IMR-90 (cell line): ENCODE results near the gene ARHGAP12. TPM values are rescaled to one million over a fixed set of nuclear protein-coding genes. Genes with fewer than 3 reads are reported as not detected.
A peak's percentile ranks its signal among the peaks of the same experiment; 100 is the strongest.

Experiments
- ATAC-seq: fragments of 200-7000 bp; cut with Tn5 transposase; 2 replicates; pipeline ENCODE4 v1.9.1; 2020; ENCODE audit warnings: low read depth, mild to moderate bottlenecking, moderate library complexity
- BruUV-seq: library from RNA; stranded (reverse); fragments of 400-500 nt; replicated peaks from 2 replicates; lab custom pipeline; 2021; lab: Mats Ljungman, UMichigan
- CTCF ChIA-PET: fragments of 300-600 bp; formaldehyde crosslinking; extraction: SDS; loops from one replicate; lab custom pipeline; 2021; ENCODE audit warnings: antibody characterized with exemption; lab: Yijun Ruan, JAX
- POLR2A ChIA-PET: fragments of 300-600 bp; sonication (Branson Sonifier 250); formaldehyde crosslinking; loops from one replicate; lab custom pipeline; 2022; ENCODE audit warnings: antibody characterized with exemption; ENCODE audit not compliant: unreplicated experiment; lab: Charles Lee
- DNase-seq: peaks from one replicate; pipeline ENCODE4 v3.0.0; 2013
- H2AFZ ChIP-seq: replicated peaks from 2 replicates; pipeline ENCODE3; 2013; ENCODE audit warnings: low read length, mild to moderate bottlenecking; ENCODE audit not compliant: poor library complexity
- H2AK5ac ChIP-seq: 2 replicates; pipeline ENCODE4 v1.6.1; 2013; ENCODE audit warnings: low read depth, low read length, inconsistent platforms
- H2AK9ac ChIP-seq: replicated peaks from 2 replicates; pipeline ENCODE3; 2013; ENCODE audit warnings: mild to moderate bottlenecking, low read depth, low read length, moderate library complexity; ENCODE audit not compliant: poor library complexity
- H2BK120ac ChIP-seq: 2 replicates; pipeline ENCODE4 v1.6.1; 2013; ENCODE audit warnings: low read depth, low read length, inconsistent platforms
- H2BK15ac ChIP-seq: 3 replicates; pipeline ENCODE4 v1.6.1; 2013; ENCODE audit warnings: low read depth, low read length, inconsistent platforms
- H2BK20ac ChIP-seq: 2 replicates; pipeline ENCODE4 v1.6.1; 2013; ENCODE audit warnings: low read depth, mild to moderate bottlenecking, inconsistent platforms, low read length, moderate library complexity
- H2BK5ac ChIP-seq: 2 replicates; pipeline ENCODE4 v1.6.1; 2013; ENCODE audit warnings: mild to moderate bottlenecking, low read depth, low read length, inconsistent platforms; ENCODE audit not compliant: poor library complexity, severe bottlenecking
- H3K14ac ChIP-seq: replicated peaks from 2 replicates; pipeline ENCODE4 v1.6.1; 2013; ENCODE audit warnings: low read depth, low read length, inconsistent platforms
- H3K18ac ChIP-seq: 2 replicates; pipeline ENCODE4 v1.6.1; 2013; ENCODE audit warnings: low read depth, low read length, control low read depth
- H3K23ac ChIP-seq: 2 replicates; pipeline ENCODE4 v1.6.1; 2013; ENCODE audit warnings: low read depth, low read length, inconsistent platforms
- H3K27ac ChIP-seq: 2 replicates; pipeline ENCODE4 v1.5.1; 2013; ENCODE audit warnings: mild to moderate bottlenecking, control low read depth, low read length; ENCODE audit not compliant: insufficient read depth
- H3K27me3 ChIP-seq: 2 replicates; pipeline ENCODE4 v1.6.1; 2013; ENCODE audit warnings: low read length; ENCODE audit not compliant: control insufficient read depth, insufficient read depth
- H3K36me3 ChIP-seq: 2 replicates; pipeline ENCODE4 v1.6.1; 2013; ENCODE audit warnings: low read length, mixed read lengths; ENCODE audit not compliant: control insufficient read depth, insufficient read depth
- H3K4ac ChIP-seq: 2 replicates; pipeline ENCODE4 v1.6.1; 2013; ENCODE audit warnings: low read depth, low read length, inconsistent platforms
- H3K4me1 ChIP-seq: 2 replicates; pipeline ENCODE4 v1.6.1; 2013; ENCODE audit warnings: low read length, mixed read lengths; ENCODE audit not compliant: control insufficient read depth, insufficient read depth
- H3K4me2 ChIP-seq: 2 replicates; pipeline ENCODE4 v1.6.1; 2013; ENCODE audit warnings: low read depth, mild to moderate bottlenecking, control low read depth, low read length, moderate library complexity
- H3K4me3 ChIP-seq: 2 replicates; pipeline ENCODE4 v1.5.1; 2013; ENCODE audit warnings: low read depth, mild to moderate bottlenecking, control low read depth, low read length, moderate library complexity; ENCODE audit not compliant: insufficient read depth
- H3K56ac ChIP-seq: 2 replicates; pipeline ENCODE4 v1.6.1; 2013; ENCODE audit warnings: low read length, inconsistent platforms; ENCODE audit not compliant: insufficient read depth; ENCODE audit errors: extremely low read depth
- H3K79me1 ChIP-seq, 2 experiments: 2 replicates each; pipeline ENCODE4 v1.6.1; 2013; ENCODE audit warnings: low read length in 2 of 2, inconsistent platforms in 1 of 2, low read depth in 1 of 2
- H3K9ac ChIP-seq: 2 replicates; pipeline ENCODE4 v1.6.1; 2013; ENCODE audit warnings: low read depth, low read length, control low read depth
- H3K9me1 ChIP-seq: 2 replicates; pipeline ENCODE4 v1.6.1; 2013; ENCODE audit warnings: low read length, inconsistent platforms; ENCODE audit not compliant: insufficient read depth
- H3K9me3 ChIP-seq: 2 replicates; pipeline ENCODE4 v1.6.1; 2013; ENCODE audit warnings: low read length; ENCODE audit not compliant: control insufficient read depth, insufficient read depth
- H4K20me1 ChIP-seq: 2 replicates; pipeline ENCODE4 v1.6.1; 2013; ENCODE audit warnings: low read length, inconsistent platforms; ENCODE audit not compliant: insufficient read depth
- H4K5ac ChIP-seq: 2 replicates; pipeline ENCODE4 v1.6.1; 2013; ENCODE audit warnings: mild to moderate bottlenecking, low read depth, low read length, control low read depth
- H4K8ac ChIP-seq, 2 experiments: 2 replicates each; pipeline ENCODE4 v1.6.1; 2013; ENCODE audit warnings: low read depth in 2 of 2, low read length in 2 of 2, control low read depth in 1 of 2, inconsistent platforms in 1 of 2
- H4K91ac ChIP-seq: 2 replicates; pipeline ENCODE4 v1.6.1; 2013; ENCODE audit warnings: low read depth, low read length, inconsistent platforms; ENCODE audit not compliant: insufficient read depth
- BHLHE40 ChIP-seq: fragments of 150-350 bp; IDR thresholded peaks from 2 replicates; pipeline ENCODE4 v1.6.1; 2016; ENCODE audit warnings: mild to moderate bottlenecking, low read depth, low read length
- CEBPB ChIP-seq: IDR thresholded peaks from 2 replicates; pipeline ENCODE4 v1.6.1; 2012; ENCODE audit warnings: low read depth, low read length, improper control_type of control experiment
- MAFK ChIP-seq: IDR thresholded peaks from 2 replicates; pipeline ENCODE4 v1.6.1; 2012; ENCODE audit warnings: low read depth, low read length, improper control_type of control experiment
- WGBS, 2 experiments: methylation state at CpG; one replicate each; pipeline versions ENCODE4 v1.1.5 to v1.1.7; 2013; ENCODE audit warnings: missing lambda C conversion rate in 2 of 2; ENCODE audit not compliant: insufficient read length in 1 of 2; ENCODE audit errors: extremely low coverage in 2 of 2; 5-methylcytosine and 5-hydroxymethylcytosine counted together
- dilution Hi-C: fragments of 300-500 bp; cut with HindIII; formaldehyde crosslinking; loops from one replicate; pipeline ENCODE4 v1.14.3; 2018; ENCODE audit warnings: low sequenced_read_pairs; ENCODE audit not compliant: unreplicated experiment
- in situ Hi-C: fragments of 300-500 bp; cut with MboI; formaldehyde crosslinking; loops from 3 replicates; pipeline ENCODE4 v1.14.3; 2019; ENCODE audit warnings: low sequenced_read_pairs, inconsistent platforms, mixed read lengths
- intact Hi-C: fragments of 100-400 bp; cut with micrococcal nuclease; formaldehyde crosslinking; loops from 2 replicates; pipeline ENCODE4 v1.10.0; 2022
- polyA plus RNA-seq, 3 experiments: library from polyadenylated mRNA; depleted of rRNA; stranded (reverse); fragments of >200 nt; gene quantifications; 2 replicates each; pipeline ENCODE4 v1.2.3, GENCODE V29; 2012; ENCODE audit warnings: low replicate concordance in 1 of 3
- total RNA-seq: library from RNA; depleted of rRNA; stranded (reverse); fragments of >200 nt; gene quantifications from 2 replicates; pipeline ENCODE4 v1.2.3, GENCODE V29; 2012

Gene ARHGAP12
- total and polyA plus RNA-seq, 2 of the 4 experiments (the other 2 are of a cell fraction): 9.0 to 28.5 TPM

DNA sequence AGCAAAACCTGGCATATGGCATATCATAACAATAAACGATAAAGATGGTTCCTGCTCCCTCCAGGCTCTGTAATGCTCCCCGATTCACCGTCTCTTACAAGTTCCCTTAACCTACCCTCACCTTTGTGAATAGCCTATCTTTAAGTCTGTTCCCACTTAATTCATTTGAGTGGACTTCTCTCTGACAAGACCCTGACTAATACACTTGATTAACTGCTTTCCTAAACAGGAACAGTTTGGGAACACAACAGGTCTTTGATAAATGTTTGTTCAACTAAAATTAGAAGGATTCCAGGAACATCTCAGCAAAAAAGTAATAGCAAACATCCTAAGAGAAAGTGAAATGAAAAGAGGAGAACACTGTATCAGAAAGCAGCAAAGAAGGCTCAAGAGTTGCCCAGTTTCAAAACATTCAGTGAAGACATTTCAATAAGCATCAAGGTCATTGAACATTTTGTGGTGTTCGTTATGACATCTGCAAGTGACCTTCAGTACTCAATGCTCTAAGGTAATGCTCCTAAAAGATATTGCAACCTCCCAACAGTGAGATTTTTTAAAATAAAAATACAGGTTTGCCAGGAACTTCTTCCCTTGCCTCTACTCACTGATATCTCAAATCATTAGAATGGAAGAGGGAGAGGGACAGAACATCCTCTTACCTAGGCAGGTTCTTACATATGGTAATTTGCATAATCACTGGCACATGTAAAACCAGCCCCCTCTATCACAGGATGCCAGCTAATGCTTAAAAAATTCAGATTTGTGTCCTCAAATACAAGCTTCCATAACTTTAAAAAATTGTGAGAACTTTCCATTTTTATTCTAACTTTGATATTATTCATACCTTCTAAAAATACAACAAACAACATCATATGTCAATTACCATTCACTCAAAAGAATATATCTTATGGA lies 11.4 kb upstream of the ARHGAP12 start:
- no peaks in the 10 kb centered on the region for H3K9me3 ChIP-seq
- H2AK5ac ChIP-seq: peak overlapping the region; percentile 64; the same call in 1 of the 2 replicates
- peak overlapping the region; percentile 64 for H2BK5ac ChIP-seq
- H3K4me2 ChIP-seq: peak overlapping the region; percentile 69; the same call in 1 of the 2 replicates
- BruUV-seq: no TSS peak
- H3K79me1 ChIP-seq: no peaks in the 10 kb centered on the region; a peak in 1 of 4 replicates
- no peak for DNase-seq
- H3K4ac ChIP-seq: peak overlapping the region; percentile 10; the same call in 1 of the 2 replicates
- H4K8ac ChIP-seq: peak overlapping the region; percentile 33 to 56; a peak in 3 of 4 replicates
- H3K23ac ChIP-seq: peak overlapping the region; percentile 34; the same call in 1 of the 2 replicates
- H2BK20ac ChIP-seq: peak overlapping the region; percentile 64; the same call in 1 of the 2 replicates
- ChIA-PET CTCF (no interaction called here), POLR2A (no interaction called here)
- 48% methylated on average over 2 of the region's 4 CpGs; no CpG with 5 or more reads in 1 of the 2 experiments for WGBS, 2 experiments
- dilution Hi-C loops (no loop called here), intact Hi-C loops (no loop called here), in situ Hi-C loops (no loop called here)
- 0 out of 2 replicates have a peak overlapping the region, but pooled peaks have one; percentile 5 for H3K56ac ChIP-seq
- peak overlapping the region; percentile 46; the same call in 2 of the 3 replicates for H2BK15ac ChIP-seq
- H2AFZ ChIP-seq: no peak overlapping the region
- H2BK120ac ChIP-seq: peak overlapping the region; percentile 7; the same call in 1 of the 2 replicates
- H3K14ac ChIP-seq: peak overlapping the region; percentile 30; the same call in 1 of the 2 replicates
- H4K5ac ChIP-seq: peak overlapping the region; percentile 36; the same call in 1 of the 2 replicates
- no peak for TF ChIP-seq MAFK
- 0 out of 2 replicates have a peak, but pooled peaks have one; percentile 4 for TF ChIP-seq BHLHE40
- TF ChIP-seq CEBPB: 0 out of 2 replicates have a peak, but pooled peaks have one; percentile 8
- no peak overlapping the region for H3K9ac ChIP-seq
- peak overlapping the region; percentile 2; the same call in 1 of the 2 replicates for H4K91ac ChIP-seq
- H3K27ac ChIP-seq: no peak overlapping the region
- peak overlapping the region; percentile 37; the same call in 1 of the 2 replicates for H3K18ac ChIP-seq
- H3K27me3 ChIP-seq: no peaks in the 10 kb centered on the region
- peak; percentile 7; the same call in 1 of the 2 replicates for ATAC-seq
- H4K20me1 ChIP-seq: no peaks in the 10 kb centered on the region
- peaks cover 7% of the 10 kb centered on the region for H3K9me1 ChIP-seq
- H2AK9ac ChIP-seq: no peak overlapping the region
- no peaks in the 10 kb centered on the region for H3K36me3 ChIP-seq
- H3K4me1 ChIP-seq: peaks cover 9% of the 10 kb centered on the region
- H3K4me3 ChIP-seq: no peak overlapping the region
